Measurements from ENCODE around the gene IQCE. TPM values are rescaled to one million over a fixed set of nuclear protein-coding genes. Genes with fewer than 3 reads are reported as not detected.

The IQCE gene
- total RNA-seq, 1 donor from 2014 or later = 25.7 TPM

- Mint-ChIP-seq H3K4me1 (ENCODE audit: unreplicated experiment) (no peaks in the 10 kb centered on the region), H3K27me3 (no peaks in the 10 kb centered on the region), H3K4me3 (no peak overlapping the region), H3K27ac (no peak overlapping the region), H3K36me3 (peaks cover 6% of the 10 kb centered on the region), H3K9me3 (no peaks in the 10 kb centered on the region)
- TF ChIP-seq CTCF (conservative IDR thresholded peaks at IDR 0.05) = no peak
- no peak for DNase-seq (ENCODE audit: extremely low spot score, unreplicated experiment)
Observed at GRCh38 chr7:2654059-2654458, 95.3 kb downstream of the IQCE start.

GRCh38 chr7:2655870-2656614, 97.3 kb downstream of the IQCE start:
- Mint-ChIP-seq H3K9me3 (no peaks in the 10 kb centered on the region), H3K4me3 (no peak overlapping the region), H3K27me3 (no peaks in the 10 kb centered on the region), H3K36me3 (peaks cover 6% of the 10 kb centered on the region), H3K4me1 (ENCODE audit: unreplicated experiment) (no peaks in the 10 kb centered on the region), H3K27ac (no peak overlapping the region)
- TF ChIP-seq CTCF (conservative IDR thresholded peaks at IDR 0.05) = no peak
- no peak for DNase-seq (ENCODE audit: extremely low spot score, unreplicated experiment)

- Mint-ChIP-seq H3K27ac (peak overlapping the region; percentile 65), H3K36me3 (peaks cover 6% of the 10 kb centered on the region), H3K9me3 (no peaks in the 10 kb centered on the region), H3K4me3 (no peak overlapping the region), H3K4me1 (ENCODE audit: unreplicated experiment) (no peaks in the 10 kb centered on the region), H3K27me3 (no peaks in the 10 kb centered on the region)
- no peak for DNase-seq (ENCODE audit: extremely low spot score, unreplicated experiment)
- no peak for TF ChIP-seq CTCF (conservative IDR thresholded peaks at IDR 0.05)
Observed at GRCh38 chr7:2657208-2657607, 98.4 kb downstream of the IQCE start.

- Mint-ChIP-seq H3K27ac (no peak overlapping the region), H3K27me3 (no peaks in the 10 kb centered on the region), H3K4me3 (no peak overlapping the region), H3K36me3 (peaks cover 6% of the 10 kb centered on the region), H3K4me1 (ENCODE audit: unreplicated experiment) (no peaks in the 10 kb centered on the region), H3K9me3 (no peaks in the 10 kb centered on the region)
- no peak for DNase-seq (ENCODE audit: extremely low spot score, unreplicated experiment)
- no peak for TF ChIP-seq CTCF (conservative IDR thresholded peaks at IDR 0.05)
Observed at GRCh38 chr7:2657920-2658671, 99.3 kb downstream of the IQCE start.

GRCh38 chr7:2658941-2659340, 100.2 kb downstream of the IQCE start:
- no peaks in the 10 kb centered on the region for H3K9me3 Mint-ChIP-seq
- no peaks in the 10 kb centered on the region for H3K4me1 Mint-ChIP-seq (ENCODE audit: unreplicated experiment)
- H3K27me3 Mint-ChIP-seq = no peaks in the 10 kb centered on the region
- no peak overlapping the region for H3K4me3 Mint-ChIP-seq
- H3K27ac Mint-ChIP-seq = no peak overlapping the region
- peaks cover 6% of the 10 kb centered on the region for H3K36me3 Mint-ChIP-seq
- no peak for DNase-seq (ENCODE audit: extremely low spot score, unreplicated experiment)
- TF ChIP-seq CTCF (conservative IDR thresholded peaks at IDR 0.05) = no peak
